ENCODE data around the gene KPNB1.

- TF ChIP-seq POLR2A (IDR thresholded peaks at IDR 0.05; ENCODE audit: low read depth, low read length) (no peak), CTCF (conservative IDR thresholded peaks at IDR 0.05; ENCODE audit: low read depth, low read length) (no peak)
Measured at GRCh38 chr17:47733674-47734410, 84.1 kb downstream of the KPNB1 start.

All from IMR-90 (cell line).